ENCODE data around the gene CAMTA1.

CAMTA1 gene

DNA sequence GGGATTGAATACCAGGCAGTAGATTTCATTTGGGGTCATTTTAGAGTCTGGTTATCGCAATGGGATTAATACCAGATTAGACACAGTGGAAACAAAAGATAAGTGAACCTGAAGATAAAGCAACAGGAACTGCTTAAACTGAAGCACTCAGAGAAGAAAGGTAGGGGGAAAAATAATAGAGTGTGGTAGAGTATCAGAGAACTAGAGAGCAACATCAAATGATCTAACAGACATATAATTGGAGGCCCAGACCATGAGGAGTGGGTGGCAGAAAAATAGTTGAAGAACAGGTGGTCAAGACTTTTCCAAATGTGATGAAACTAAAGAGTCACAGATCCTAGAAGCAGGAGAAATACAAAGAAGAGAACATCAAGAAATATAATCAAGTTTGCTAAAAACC, 484.3 kb downstream of the CAMTA1 start:
- DNase-seq (ENCODE audit: low read depth in 2 of 2, low spot score in 1 of 2), result no peak

DNA sequence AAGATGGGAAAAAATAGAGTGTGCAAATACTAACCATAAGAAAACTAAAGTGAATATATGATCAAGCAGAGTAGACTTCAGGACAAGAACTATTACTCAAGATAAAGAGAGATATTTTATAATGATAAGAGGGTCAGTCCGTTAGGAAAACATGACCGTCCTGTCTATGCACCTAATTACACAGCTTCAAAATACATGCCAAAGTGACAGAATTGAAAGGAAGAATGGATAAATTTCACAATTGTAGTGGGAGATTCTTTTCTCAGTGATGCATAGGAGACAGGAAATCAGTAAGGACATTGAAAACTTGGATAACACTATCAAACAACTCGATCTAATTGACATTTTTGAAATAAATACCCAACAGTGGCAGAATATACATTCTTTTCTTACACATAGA, 489.0 kb downstream of the CAMTA1 start:
- DNase-seq (ENCODE audit: low read depth in 2 of 2, low spot score in 1 of 2), result no peak

DNA sequence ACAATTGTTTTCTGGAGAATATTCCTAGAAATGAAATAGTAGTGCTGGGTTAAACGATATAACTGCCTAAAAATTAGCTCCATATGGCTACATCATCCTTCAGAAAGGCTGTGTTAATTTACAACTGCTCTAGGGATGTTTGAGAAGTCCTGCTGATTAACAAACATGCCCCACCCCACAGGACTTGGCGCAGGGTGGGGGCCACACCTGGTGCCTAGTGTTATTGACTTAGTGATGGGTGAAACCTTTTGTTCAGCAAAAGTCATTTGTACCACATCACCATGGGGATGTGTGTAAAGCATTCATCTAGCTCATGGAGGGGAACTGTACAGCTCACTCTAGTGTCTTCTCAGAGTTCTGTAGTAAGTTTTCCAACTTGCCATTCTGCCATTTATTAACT, 492.8 kb downstream of the CAMTA1 start:
- no peak for DNase-seq (ENCODE audit: low read depth in 2 of 2, low spot score in 1 of 2)

DNA sequence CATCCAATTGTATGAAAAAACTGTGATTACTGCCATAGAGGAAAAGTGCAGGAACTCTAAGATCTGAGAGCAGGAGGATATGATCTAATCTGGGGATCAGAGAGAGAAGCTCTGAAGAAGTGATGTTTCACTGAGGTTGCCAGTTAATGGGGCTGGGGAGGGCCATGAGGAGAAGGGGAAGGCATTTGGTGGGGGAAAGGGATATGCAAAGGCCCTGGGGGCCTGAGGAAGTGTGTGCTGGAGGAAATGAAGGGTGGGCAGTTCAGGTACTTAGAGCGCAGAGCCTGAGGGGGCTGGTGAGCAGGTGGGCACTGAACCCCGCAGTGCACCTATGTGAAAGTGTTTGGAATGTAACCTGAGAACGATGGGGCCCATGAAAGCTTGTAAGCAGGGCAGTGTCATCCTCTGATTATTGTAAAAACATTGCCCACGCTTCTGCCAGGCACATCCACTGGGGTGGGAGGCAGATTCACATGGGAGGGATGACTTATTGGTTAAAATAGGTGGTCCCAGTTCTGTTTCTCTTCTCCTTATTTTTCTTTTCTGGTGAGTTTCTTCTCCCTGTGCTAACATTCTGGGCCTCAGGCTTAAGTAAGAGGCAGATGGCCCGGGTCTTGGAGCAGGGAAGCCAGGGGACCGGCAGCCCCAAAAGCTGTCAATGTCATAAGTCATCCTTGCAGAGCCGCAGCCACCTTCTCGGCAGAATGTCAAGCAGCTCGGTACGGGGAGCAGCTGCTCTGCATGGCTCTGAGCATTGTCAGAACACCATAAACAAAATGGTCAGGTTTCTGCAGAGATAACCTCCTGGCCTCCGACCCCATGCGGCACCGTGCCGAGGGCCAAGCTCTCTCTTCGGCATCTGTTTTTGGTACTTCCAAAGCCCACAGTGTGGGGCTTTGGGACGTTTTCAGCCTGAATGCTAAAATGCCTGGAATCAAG, 493.8 kb downstream of the CAMTA1 start:
- no peak for DNase-seq (ENCODE audit: low read depth in 2 of 2, low spot score in 1 of 2)

DNA sequence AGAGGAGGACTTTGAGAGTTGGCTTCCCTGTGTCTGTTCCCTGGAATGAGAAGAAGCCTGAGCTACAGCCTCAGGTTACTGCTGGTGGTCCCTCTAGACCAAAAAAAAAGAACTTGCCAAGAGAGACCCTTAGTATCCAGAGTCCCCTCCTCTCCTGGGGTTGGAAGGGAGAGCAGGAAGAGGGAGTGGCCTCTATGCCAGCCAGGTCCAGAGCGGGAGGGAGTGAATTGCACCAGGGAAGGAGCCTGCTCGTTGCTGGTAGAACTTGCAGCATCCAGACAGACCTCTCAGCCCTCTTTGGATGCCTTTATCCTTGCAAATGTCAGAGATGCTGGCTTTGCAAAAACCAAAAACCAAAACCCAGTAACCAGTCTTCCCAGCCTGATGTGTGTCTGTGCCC, 494.5 kb downstream of the CAMTA1 start:
- no peak for DNase-seq (ENCODE audit: low read depth in 2 of 2, low spot score in 1 of 2)

DNA sequence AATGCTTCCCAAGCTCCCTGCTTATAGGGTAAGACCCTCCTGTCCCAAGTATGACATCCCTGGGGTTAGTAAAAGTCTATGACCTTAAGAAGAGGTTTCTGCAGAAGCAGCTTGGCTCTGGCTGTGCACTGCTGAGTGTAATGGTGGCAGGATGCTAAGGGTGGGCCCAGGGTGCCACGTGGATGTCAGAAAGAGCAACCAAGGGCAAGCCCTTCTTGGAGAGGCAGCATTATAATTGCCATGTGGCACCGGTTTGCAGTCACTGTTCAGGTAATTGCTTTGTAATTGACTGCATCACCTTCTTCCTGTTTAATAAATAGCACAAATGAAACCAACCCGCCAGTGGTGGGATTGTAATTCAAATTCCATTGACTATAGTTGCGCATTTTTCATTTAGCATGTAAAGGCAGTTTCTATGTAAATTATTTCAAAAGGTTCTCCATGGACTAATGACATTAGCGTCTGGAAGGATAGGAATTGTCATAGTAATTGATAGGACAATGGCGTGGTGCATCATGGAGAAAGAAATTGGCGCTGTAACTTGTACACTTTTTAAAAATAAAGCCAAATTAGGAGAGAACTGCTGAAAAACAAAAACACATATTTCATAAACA, 495.2 kb downstream of the CAMTA1 start:
- no peak for DNase-seq (ENCODE audit: low read depth in 2 of 2, low spot score in 1 of 2)

DNA sequence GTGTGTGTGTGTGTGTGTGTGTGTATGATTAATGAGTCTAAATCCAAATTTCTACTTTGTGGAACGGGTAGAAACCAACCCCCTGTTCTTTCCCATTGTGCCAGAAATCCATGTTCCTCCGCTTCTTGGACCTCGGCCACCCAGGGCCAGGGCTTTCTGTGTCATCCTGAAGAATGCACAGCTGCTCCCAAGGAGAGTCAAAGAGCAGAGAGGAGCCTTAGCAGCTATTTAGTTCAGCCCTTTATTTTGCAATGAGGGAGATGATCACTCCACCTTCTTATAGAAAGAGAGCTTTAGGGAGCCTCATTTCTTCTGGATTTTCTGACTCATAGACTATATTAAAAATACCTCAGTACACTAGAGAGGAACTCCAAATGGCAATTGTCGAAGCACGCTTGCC, 496.6 kb downstream of the CAMTA1 start:
- DNase-seq (ENCODE audit: low read depth in 2 of 2, low spot score in 1 of 2), result no peak

DNA sequence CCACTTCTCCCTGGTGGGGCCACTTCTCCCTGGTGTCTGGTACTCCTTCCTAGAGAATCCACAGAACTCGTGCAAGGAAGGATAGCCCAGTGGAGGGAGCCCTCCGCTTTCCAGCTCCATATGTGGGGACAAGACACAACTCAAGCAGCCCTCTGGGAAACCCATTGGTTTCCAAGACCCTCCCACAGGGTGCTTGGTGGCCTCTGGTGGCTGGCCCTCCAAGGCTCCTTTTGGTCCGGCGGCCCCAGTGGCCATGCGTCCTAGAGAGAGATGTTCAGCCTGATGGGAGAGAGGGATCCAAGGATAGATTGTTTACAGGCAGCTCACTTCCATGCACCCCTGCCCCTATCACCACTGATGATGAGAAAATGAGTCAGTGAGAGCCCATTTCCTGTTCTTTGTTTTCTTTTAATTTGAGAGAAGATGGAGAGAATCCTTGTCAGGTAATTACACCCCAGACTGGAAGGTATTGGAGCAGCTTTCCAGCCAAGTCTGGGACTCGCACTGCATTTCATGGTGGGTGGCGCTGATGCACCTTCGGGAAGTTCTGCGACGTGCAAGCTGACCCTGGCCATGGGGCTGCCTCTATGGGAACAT, 499.7 kb downstream of the CAMTA1 start:
- DNase-seq (ENCODE audit: low read depth in 2 of 2, low spot score in 1 of 2), result no peak

DNA sequence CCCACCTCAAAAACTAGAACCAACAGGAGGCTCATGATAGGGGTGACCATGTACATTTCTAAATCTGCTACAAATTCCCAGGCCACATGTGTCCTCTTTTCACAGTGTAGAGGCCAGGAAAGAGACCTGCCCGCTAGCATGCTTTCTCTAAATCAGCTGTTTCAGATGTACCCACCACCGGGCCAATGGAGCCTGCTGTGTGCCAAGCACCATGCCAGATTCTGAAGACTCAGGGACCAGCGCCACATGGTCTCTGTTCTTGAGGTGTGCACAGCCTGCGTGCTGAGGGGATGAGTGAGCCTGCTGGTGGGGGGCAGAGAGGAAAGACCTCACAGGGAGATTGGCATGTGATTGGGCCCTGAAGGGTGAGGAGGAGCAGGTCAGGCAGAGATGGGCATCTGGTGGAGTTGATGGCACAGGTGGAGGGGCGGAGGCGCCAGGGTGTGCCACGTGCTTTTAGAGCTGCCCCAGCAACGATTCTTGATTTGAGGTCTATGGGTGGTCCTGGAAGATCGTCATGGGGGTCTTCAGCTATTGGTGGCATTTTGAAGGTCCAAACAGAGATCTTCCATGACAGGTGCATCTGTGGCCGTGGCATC, 500.7 kb downstream of the CAMTA1 start:
- DNase-seq (ENCODE audit: low read depth in 2 of 2, low spot score in 1 of 2), result no peak

DNA sequence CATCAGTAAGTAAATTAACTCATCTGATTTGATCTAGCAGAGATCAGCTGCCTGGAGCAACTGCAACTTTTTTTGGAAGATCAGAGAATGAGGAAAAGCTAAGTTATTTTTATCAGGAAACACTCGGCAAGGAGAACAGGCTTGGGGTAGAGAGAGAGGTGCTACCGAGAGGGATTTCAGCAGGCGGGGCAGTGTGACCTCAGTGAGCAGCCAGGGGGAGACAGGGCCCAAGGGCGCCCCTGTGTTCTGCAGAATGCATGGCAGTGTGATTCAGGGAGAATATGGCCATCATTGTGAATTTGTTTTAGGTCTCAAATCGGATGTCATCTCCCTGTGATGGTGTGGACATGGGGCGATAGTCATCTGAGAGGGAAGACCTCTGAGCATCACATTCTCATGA, 501.8 kb downstream of the CAMTA1 start:
- DNase-seq (ENCODE audit: low read depth in 2 of 2, low spot score in 1 of 2), result no peak

DNA sequence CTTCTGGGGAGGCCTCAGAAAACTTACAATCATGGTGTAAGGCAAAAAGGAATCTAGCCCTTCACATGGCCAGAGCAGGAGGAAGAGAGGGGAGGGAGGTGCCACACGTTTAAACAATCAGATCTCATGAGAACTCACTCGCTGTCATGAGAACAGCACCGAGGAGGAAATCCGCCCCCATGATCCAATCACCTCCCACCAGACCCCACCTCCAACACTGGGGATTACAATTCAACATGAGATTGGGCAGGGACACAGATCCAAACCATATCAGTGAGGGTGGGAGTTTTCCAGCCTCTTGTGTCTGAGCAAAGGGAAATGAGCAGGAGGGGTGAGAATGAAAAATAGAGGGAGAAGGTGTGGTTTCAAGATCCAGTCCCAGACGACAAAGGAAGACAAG, 503.7 kb downstream of the CAMTA1 start:
- no peak for DNase-seq (ENCODE audit: low read depth in 2 of 2, low spot score in 1 of 2)

DNA sequence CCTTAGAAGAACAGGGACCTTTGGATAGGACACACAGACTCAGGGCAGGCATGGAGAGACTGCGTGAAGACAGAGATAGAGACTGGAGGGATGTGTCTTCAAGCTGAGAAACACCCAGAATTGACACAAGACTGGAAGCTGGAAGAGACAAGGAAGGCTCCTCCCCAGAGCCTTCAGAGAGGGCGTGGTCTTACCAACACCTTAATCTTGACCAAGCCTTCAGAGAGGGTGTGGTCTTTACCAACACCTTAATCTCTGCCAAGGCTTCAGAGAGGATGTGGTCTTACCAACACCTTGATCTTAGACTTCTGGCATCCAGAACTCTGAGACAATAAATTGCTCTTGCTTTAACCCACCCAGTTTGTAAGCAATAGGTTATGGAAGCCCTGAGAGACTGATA, 504.4 kb downstream of the CAMTA1 start:
- DNase-seq (ENCODE audit: low read depth in 2 of 2, low spot score in 1 of 2), result no peak

DNA sequence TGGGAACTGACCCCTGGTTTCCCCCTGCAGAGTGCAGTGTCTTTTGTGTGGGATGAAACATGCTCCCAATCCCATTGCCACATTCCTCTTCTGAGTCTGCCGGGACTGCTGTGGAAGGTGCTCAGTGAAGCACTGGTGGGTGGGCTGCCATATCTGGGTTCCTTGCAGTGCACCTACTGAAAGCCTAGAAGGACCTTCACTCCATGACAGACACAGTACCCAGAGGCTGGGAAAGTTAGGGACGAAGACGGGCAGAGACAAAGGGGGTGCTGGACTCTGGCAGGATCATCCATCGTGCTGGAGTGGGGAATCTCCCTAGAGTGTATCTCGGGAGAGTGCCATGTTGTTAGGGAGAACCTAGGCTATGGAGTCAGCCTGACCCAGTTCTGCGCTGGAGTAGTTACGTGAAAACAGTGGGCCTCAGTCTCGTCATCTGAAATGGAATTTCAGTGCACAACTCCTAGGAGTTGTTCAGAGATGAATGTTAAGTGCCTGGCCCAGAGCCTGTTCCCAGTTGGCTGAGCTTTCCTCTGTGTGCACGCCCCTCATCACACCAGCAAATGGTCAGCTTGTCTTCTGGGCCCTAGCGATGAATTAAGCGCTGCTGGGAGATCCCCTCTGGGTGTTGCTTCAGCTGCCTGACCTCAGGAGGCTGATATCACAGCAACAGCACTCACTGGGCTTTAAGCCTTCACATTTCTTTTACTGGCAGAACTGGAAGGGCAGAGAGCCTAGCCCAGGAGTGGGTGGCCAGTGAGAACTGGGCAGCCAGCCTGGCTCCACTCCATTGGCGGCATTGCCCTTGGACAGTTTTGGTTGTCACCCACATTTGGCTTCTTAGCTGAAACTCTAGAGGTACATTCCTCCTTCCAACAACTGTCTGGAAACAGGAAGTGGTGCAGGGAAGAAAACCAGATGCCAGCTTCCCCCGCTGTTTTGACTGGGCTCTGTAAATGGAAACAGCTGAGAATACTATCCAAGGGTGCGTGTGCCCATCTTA, 506.0 kb downstream of the CAMTA1 start:
- no peak for DNase-seq (ENCODE audit: low read depth in 2 of 2, low spot score in 1 of 2)

DNA sequence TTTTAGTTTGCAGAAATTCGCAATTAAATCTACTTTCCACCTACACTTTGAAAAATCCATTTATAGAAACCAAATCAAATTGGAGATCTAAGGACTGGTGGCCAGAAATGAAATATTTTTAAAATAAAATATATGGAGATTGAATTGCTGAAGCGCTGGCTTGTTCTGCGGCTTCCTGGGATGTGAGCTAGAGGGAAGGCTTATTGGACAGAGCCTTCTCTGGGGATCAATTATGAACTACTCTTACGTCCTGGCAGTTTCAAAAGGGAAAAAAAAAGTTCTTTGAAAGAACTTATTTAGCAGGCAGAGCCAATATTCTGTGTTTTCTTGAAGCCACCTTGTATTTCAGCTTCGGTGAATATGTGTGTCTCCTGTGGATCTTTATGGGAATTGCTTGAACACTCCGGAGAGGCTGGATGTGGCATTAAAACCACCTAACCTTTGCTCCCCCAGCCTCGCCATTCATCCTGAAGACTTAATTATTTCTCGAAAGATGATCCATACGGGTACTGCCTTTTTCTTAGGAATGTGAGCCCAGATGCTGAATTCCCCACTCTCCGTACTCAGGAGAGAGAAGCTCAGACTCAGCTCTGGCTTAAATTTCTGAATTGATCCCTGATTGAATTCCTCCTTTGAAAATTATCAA, 506.9 kb downstream of the CAMTA1 start:
- no peak for DNase-seq (ENCODE audit: low read depth in 2 of 2, low spot score in 1 of 2)

DNA sequence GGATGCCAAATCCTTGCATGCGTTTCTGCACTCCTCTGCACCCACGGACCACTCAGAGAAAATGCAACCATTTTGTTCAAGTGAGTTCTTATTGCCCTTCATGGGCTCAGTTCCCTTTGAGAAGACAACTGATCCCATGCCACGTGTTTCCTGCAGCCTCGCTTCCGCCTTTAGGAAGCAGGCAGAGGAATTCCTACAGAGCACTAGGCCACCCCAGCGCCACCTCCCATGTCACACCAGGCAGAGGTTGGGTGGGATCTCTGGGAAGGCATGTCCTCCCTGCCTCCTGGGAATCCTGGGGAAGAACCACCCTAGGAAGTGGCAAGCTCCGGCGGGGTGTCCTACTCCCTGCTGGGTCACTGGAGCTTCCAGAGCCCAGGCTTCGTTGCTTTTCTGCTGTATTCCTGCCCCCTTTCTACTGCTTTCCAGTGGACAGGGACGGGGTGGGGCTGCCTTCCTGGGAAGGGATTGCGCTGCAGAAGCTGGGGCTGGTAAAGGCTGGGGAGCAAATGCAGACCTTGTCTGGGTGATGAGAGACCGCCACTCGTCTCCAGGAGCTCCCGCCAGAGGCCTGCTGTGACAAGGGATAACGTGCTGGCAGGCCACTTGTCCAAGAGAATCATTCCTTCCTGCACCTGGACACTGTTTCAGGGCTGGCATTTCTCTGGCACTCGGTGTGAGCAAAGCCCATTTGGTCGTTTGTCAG, 507.6 kb downstream of the CAMTA1 start:
- no peak for DNase-seq (ENCODE audit: low read depth in 2 of 2, low spot score in 1 of 2)

DNA sequence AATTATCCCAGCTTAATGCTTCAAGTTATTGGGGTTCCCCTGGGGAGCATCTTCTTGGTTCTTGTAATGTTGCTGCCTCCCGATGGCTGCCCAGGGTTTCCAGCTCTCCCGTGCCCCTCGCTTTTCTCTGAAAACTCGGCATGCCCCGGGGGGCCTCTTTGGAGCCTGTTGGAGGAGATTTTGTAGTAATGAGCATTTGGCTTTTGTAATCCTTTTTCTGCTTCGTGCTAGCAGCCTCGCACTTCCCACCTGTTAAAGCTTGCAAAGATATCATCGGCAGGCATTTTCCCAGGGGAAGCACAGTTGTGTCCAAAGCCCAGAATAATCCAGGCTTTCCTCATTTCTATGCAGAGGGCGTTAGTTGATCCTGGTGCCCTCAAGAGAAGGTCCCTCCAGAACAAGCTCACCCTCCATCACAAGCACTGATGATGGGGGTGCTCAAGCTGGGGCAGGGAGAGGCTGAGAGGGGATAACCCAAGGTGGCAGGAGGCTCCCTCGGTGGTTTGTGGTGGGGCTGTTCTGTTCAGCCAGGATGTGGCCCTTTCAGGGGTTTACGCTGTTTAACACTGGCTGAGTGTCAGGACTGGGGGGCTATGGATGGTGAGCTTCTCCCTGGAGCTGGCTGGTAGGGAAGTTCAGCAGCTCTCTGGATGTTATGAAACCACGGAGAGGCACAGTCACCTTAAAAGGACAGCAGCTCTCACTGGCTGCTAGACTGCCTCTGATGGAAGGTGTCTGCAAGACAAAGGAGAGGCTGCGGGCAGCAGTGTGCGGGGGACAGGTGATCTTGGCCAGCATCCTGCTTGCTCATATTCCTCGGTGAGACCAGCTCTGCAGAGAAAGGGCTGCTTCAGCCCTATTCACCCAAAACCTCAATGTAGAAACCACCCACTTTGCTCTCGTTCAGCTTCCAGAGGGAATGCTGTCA, 508.7 kb downstream of the CAMTA1 start:
- DNase-seq (ENCODE audit: low read depth in 2 of 2, low spot score in 1 of 2), result no peak

DNA sequence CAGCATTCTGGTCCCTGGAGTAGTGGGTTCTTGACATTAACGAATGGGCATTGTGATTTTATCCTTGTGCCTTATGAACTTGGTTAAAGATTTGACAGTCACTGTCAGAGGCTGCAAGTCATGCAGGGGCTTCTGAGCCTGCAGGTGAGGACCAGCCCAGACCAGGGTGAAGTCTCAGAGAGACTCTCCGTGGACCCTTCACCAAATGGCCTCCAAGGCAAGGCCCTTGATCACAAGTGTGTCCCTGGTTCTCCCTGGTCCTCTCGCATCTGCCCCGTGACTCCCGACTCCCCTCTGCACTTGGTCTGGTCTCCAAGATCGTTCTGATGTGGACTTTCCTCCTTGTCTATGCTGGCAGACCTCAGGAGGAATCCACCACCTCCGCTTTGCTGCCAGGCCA, 509.4 kb downstream of the CAMTA1 start:
- no peak for DNase-seq (ENCODE audit: low read depth in 2 of 2, low spot score in 1 of 2)

DNA sequence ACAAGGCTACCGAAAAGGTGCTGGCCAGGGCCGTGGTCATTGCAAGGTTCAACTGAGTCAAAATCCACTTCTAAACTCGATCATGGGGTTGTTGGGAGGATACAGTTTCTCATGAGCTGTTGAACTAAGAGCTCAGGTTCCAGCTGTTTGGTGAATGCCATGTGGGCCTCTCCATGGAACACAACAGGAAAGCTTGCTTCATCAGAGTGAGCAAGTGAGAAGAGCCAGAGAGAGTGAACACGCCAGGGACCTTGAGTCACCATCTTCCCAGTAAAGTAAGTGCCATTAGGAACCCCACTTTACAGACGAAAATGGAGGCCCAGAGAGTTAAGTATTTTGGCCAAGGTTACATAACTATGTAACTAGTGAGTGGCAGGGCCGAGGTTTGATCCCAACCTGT, 510.7 kb downstream of the CAMTA1 start:
- no peak for DNase-seq (ENCODE audit: low read depth in 2 of 2, low spot score in 1 of 2)

DNA sequence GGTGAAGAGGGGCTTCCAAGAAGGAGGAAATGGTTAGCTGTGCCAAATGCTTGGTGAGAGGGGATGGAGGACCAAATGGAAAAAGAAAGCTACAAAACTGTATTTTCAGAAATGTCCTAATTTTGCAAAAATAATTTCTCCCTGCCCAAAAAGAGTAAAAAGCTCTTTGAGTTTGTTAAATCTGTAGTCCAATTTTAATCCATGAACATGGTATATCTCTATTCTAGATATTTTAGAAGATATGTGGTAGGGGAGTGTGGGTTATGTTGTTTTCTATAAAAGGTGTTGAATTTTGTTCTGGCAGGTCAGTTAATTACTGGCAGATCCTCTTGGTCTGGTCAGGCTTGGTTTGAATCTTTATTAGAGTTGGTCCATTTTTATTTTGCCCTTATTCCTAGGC, 511.7 kb downstream of the CAMTA1 start:
- DNase-seq (ENCODE audit: low read depth in 2 of 2, low spot score in 1 of 2), result no peak

All from stimulated activated CD8-positive, alpha-beta memory T cell treated with anti-CD3 and anti-CD28 coated beads, Interleukin-4, amount 100 ng/mL, for 4 hours (primary cell).